Activated CD4-positive, CD25-positive, alpha-beta regulatory T cell treated with anti-CD3 and anti-CD28 coated beads, Interleukin-2, amount 50 U/mL, for 72 hours (primary cell): ENCODE results near the gene ESPNL.

ENCODE experiments used
- DNase-seq: peaks from one replicate; pipeline ENCODE4 v3.0.0; 2021

The ESPNL gene

GRCh38 chr2:238080518-238080917 lies 19.6 kb upstream of the ESPNL start:
- no peak for DNase-seq

GRCh38 chr2:238081150-238081549 lies 19.0 kb upstream of the ESPNL start:
- no peak for DNase-seq

GRCh38 chr2:238081561-238081960 lies 18.6 kb upstream of the ESPNL start:
- no peak for DNase-seq

DNA sequence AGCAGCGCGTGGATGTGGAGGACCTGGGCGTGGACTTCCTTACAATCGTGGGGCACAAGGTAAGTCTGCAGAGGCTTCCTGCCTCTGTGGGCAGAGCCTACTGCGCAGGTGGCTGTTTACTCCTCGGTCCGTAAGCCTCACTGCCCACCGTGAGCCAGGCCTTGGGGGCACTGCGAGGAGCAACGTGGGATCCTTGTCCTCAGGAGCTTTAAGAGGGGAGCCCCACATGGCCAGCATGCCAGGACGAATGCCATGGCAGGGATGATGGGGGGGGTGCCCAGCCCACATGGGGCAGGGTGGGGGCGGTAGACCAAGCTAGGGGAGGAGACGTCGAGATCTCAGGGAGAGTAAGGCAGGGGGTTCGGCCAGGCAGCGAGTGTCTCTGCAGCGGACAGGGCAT lies 18.0 kb upstream of the ESPNL start:
- no peak for DNase-seq

DNA sequence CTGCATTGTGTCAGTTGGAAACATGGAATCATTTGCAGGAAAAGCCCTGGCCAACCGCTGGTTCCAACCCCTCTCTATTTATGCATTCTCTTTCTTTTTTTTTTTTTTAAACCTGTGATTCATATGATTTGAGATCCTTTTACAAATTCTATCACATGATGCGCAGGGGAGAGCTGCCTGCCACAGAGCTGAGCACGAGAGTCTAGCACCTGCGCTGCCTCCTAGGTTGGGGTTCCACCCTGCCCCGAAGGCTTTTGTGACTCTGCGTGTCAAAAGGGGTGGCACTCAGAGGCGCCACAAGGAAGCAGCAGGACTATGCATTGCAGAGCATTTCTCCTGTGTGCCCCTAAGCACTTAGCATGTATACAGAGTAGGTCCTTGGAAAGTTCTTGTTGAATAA lies 17.3 kb upstream of the ESPNL start:
- no peak for DNase-seq

- DNase-seq, result no peak
These were observed 16.2 kb upstream of the ESPNL start for GRCh38 chr2:238083919-238084318.

- DNase-seq, result no peak
These were observed 15.4 kb upstream of the ESPNL start for GRCh38 chr2:238084761-238085160.

GRCh38 chr2:238085899-238086298 lies 14.2 kb upstream of the ESPNL start:
- no peak for DNase-seq

- DNase-seq, result no peak
These were observed 12.9 kb upstream of the ESPNL start for GRCh38 chr2:238087211-238087610.

DNA sequence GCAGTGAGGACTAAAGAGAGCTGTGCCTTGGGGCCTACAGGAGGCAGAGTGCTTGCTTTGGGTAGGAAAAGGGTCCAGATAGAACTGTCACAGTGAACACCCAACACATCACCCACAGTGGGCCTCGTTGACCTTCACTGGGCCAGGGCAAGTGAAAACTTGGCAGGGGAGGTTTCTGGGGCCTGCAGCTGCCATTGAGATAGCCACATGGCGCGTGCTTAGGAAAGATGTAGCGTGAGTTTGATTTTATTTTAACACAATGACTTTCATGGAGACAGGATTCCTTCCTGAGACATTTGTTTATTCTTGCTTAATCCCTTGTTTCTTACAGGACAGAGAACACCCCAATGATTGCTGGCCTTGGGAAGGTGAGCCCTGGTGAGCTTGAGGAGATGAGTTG lies 9.3 kb upstream of the ESPNL start:
- no peak for DNase-seq

- DNase-seq, result no peak
These were observed 8.6 kb upstream of the ESPNL start for GRCh38 chr2:238091436-238092060.

GRCh38 chr2:238092486-238093035 lies 7.6 kb upstream of the ESPNL start:
- DNase-seq, result no peak

DNA sequence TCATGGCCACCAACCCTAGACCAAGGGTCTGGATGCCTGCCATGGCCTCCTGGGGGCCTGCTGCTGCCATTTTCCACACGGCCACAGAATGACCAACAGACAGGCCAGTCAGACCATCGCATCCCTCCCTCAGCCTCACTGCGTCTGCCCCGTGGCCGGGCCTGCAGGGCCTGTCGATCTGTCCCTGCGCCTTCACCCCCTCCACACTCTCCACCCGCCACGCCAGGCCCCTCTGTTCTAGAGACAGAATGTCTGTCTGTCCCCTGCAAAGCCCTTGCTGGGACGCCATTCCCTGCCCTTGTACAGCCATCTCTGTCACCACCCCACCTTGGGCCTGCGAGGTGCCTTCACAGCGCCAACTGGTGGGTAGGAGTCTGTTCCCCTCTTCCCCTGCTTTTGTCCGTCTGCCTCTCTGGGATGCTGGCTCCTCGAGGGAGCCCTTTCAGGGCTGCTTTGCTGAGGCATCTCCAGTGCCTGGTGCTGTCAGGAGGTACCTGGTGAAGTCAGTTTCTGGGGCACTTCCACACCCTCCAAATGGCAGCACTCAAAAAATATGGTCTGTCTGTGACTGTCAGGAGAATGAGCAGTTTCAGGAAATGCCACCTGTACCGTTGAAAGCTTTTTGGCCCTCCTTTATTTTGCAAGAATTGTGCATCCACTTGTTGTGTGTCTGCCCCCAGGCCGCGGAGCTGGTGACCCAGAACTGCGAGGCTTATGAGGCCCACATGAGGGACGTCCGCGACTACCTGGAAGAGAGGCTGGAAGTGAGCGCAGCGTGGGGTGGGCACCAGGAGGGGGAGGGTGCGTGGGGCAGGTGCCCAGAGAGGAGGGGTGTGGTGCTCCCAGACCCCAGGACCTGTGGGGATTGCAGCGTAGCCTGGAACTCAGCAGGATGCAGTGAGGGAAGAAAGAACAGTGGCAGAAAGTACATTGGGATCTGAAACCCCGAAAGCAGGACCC lies 6.7 kb upstream of the ESPNL start:
- DNase-seq, result no peak

DNA sequence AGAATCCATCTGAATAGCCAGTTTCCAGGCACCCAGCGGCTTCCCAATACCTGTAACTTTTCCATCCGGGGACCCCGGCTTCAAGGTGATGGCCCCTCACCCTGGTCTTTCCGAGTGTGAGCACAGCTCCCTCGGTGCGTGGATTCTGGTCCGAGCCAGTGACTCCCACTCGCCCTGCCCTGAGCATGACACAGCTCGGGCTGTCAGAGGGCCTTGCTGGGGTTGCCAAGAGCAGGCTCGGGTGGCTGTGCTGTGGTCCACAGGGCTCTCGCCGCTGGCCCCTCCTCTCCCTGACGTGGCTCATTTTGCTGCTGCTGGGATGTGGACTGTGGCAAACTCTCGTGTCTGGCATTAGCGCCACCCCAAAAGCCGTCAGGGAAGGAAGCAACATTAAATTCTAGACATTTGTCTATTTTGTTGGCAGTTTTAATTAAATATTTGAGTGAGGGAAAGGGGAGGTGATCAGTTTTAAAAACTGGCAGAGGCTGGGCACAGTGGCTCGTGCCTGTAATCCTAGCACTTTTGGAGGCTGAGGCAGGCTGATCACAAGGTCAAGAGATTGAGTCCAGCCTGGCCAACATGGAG lies 5.6 kb upstream of the ESPNL start:
- no peak for DNase-seq

GRCh38 chr2:238095143-238095542 lies 5.0 kb upstream of the ESPNL start:
- DNase-seq, result no peak

DNA sequence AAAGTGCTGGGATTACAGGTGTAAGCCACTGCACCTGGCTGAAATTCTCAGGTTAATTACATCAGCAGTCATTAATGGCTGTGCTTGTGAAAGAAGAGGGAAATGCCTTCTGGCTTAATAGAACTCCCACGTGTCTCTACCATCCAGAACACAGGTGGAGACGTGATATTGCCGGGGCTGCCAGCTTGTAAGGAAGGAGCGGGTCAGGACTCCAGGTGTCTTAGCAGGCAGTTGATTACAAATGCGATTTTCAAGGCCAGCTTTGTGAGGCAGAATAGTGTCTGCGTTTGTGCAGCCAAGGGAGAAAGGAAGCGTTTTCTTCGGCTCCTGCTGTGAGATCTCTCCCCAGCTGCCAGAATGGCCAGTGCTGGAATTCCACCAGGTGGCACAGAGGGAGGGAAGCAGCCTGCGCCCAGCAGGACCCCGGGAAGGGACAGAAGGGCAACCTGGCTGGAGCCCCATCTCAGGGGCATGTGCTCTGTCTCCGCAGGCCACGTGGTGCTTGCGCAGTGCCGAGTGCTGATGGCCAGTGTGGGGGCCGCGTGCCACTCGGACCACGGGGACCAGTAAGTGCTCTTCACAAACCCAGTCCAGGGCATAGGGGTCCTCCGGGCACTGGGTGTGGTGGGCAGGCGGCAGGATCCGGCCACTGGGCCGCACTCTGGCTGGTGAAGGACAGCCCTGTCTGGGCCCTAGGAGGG lies 3.7 kb upstream of the ESPNL start:
- DNase-seq, result no peak

DNA sequence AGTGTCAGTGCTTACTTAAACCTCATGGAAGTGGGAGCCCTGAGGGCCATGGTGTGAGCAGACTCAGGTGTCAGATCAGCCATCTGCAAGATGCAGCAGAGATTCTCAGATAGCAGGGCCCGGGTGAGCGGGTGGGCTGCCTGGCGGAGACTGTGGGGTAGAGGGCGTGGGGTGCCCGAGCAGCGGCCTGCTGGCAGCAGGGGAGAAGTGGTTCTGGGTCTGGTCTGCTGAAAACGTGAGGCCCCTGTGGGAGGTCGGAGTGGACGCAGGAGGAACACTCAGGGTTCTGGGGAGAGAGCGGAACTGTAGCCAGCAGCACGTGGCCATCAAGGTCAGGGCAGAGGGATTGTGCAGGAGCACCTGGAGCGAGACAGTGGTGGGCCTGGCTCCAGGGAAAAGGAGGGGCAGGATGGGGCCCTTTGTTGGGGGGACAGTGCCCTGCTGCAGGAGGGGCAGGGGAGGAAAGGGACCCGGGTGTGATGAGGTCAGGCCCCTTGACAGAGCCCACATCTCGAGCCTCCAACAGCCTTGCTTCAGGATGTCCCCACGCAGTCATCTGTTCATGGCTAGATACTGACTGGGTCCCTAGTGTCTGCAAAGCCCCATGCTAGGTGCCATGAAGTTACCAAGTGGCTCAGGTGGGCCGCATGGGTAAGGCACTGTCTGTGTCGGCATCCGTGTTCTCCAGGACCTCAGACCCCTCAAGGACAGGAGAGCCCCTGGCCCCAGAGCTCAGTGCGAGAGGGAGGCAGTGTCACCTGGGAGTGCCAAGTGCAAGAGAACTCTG lies 2.7 kb upstream of the ESPNL start:
- DNase-seq, result no peak

DNA sequence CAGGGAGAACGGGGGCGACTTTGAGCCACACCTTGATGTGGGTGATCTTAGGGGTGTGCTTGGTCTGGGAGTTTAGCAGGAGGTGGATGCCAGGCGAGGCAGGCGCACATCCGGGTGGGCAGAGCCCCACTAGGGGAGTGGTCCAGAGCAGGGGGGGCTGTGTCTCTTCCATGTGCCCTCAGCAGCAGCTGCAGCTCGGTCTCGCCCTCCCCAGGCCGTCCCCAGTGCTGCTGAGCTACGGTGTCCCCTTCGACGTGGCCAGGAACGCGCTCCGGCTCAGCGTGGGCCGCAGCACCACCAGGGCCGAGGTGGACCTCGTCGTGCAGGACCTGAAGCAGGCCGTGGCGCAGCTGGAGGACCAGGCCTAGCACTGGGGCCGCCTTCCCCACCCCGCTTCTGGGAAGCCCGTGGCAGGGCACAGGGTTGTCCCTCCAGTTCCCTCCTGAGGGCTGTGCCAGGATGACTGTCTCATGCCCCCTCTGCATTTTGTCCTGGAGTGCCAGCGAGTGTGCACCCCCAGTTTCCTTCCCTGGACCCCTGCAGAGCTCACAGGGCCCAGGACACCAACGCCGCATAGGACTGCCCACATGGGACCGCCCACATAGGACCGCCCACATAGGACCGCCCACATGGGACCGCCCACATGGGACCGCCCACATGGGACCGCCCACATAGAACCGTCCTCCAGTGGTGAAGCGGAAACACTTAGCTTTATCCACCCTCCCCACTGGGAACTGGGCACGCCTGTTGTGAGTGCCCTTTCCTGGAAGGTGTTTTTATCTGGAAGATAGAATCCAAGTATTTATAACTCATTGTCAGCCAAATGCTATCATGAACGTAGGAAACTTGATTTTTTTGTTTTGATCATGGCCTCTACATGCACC lies 1.9 kb upstream of the ESPNL start:
- no peak for DNase-seq

DNA sequence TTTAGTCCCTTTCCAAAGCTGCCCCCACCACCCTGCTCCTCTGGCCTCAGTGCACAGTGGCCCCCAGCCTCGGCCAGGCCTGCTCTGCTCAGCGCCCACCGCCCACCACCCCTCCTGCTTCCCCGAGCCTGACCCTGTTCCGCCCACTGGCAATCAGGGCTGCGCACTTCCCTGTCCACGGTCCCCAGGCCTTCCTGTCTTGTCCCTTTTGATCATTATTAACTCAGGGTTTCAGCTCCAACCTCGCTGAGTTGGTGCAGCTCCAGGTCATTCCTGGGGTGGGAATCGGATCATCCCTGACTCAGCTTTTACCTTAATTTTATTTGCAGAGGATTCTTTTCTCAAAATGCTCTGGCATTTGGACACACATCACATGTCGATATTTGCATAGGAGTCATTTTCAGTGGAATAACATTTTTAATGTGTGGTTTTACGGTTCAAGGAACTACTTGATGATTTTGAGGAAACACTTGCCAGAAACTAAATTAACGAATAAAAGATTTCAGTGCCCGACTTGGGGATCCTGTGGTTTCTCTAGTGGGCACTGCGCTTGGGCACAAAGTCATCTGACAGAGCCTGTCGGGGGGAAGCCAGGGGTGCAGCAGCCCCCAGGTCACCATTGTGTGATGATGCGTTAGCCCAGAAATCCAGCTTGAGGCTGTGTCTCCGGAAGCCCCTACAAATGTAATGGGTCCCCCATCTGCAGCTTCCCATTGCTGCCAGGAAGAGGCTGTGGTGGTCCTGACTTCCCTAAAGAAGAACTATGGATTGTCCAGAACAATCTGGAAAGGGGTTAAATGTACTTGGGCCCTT lies 1.0 kb upstream of the ESPNL start:
- no peak for DNase-seq

DNA sequence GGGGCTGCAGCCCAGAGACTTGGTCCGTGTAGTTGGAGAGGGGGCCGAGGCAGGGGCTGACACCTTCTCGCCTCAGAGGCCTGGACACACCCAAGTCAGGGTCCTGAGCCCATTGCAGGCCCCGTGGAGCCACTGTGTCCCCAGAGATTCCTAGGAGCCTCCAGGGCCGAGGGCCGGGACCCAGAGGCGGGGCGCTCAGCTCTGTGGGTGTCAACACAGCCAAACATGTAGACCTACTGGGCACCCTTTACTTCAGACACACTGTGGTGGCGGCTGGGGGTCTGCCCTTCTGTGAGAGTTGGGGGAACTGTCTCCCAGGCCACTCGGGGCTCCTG lies 459 bp upstream of the ESPNL start:
- no peak for DNase-seq
